H1 (cell line): ENCODE data around the gene OR51B5. TPM values are rescaled to one million over a fixed set of nuclear protein-coding genes. Genes with fewer than 3 reads are reported as not detected.

Experiments used
- CTCF ChIA-PET: fragments of 300-600 bp; sonication (Branson Sonifier 250); formaldehyde crosslinking; loops from one replicate; lab custom pipeline; 2021; ENCODE audit not compliant: partially characterized antibody; lab: Charles Lee
- POLR2A ChIA-PET: fragments of 300-600 bp; sonication (Branson Sonifier 250); formaldehyde crosslinking; loops from one replicate; lab custom pipeline; 2021; ENCODE audit warnings: inconsistent platforms; ENCODE audit not compliant: partially characterized antibody; lab: Charles Lee
- DNase-seq, 2 experiments: peaks; one replicate each; pipeline versions ENCODE4 v3.0.0 to v3.0.0-alpha.2; 2010 to 2022; ENCODE audit warnings: low spot score in 2 of 2, low read depth in 1 of 2, mixed read lengths in 1 of 2
- FAIRE-seq: peaks from 2 replicates; lab custom pipeline; 2011; peaks lifted over from hg19 to GRCh38; lab: Jason Lieb, UNC
- H2AFZ ChIP-seq: 2 replicates; pipeline ENCODE4 v1.8.1; 2012; ENCODE audit warnings: low read length, inconsistent platforms
- H2AK5ac ChIP-seq: 2 replicates; pipeline ENCODE4 v1.6.1; 2013; ENCODE audit warnings: low read depth, low read length
- H2BK120ac ChIP-seq: replicated peaks from 2 replicates; pipeline ENCODE3; 2013; ENCODE audit warnings: low read depth, low read length, inconsistent platforms
- H2BK12ac ChIP-seq: 2 replicates; pipeline ENCODE4 v1.6.1; 2013; ENCODE audit warnings: low read depth, low read length
- H2BK15ac ChIP-seq: 2 replicates; pipeline ENCODE4 v1.6.1; 2013; ENCODE audit warnings: low read length
- H2BK20ac ChIP-seq: 2 replicates; pipeline ENCODE4 v1.6.1; 2013; ENCODE audit warnings: low read length
- H2BK5ac ChIP-seq: 2 replicates; pipeline ENCODE4 v1.6.1; 2013; ENCODE audit warnings: low read depth, low read length
- H3K14ac ChIP-seq: 2 replicates; pipeline ENCODE4 v1.6.1; 2013; ENCODE audit warnings: inconsistent platforms; ENCODE audit not compliant: insufficient read length
- H3K18ac ChIP-seq: 2 replicates; pipeline ENCODE4 v1.6.1; 2013; ENCODE audit warnings: low read length; ENCODE audit errors: extremely low read depth
- H3K23ac ChIP-seq: 2 replicates; pipeline ENCODE4 v1.6.1; 2013; ENCODE audit warnings: inconsistent platforms; ENCODE audit not compliant: insufficient read length
- H3K23me2 ChIP-seq: 2 replicates; pipeline ENCODE4 v1.6.1; 2013; ENCODE audit warnings: low read depth, low read length
- H3K27ac ChIP-seq: 2 replicates; pipeline ENCODE4 v1.6.1; 2011; ENCODE audit warnings: low read depth, low read length, inconsistent platforms
- H3K27me3 ChIP-seq, 4 experiments: replicated peaks in 1 of 4; 1 replicate in 1 of 4; 2 replicates in 3 of 4; pipeline versions ENCODE4 v1.6.1 to v1.8.1; 2011 to 2013; ENCODE audit warnings: low read length in 3 of 4, mild to moderate bottlenecking in 3 of 4, inconsistent platforms in 2 of 4, mixed read lengths in 2 of 4, moderate library complexity in 1 of 4; ENCODE audit not compliant: control insufficient read depth in 3 of 4, insufficient read depth in 3 of 4; ENCODE audit errors: extremely low read depth in 1 of 4
- H3K36me3 ChIP-seq, 4 experiments: 2 replicates each; pipeline versions ENCODE4 v1.6.1 to v1.8.1; 2011 to 2013; ENCODE audit warnings: mild to moderate bottlenecking in 4 of 4, low read length in 3 of 4, moderate library complexity in 2 of 4, control low read depth in 1 of 4, inconsistent platforms in 1 of 4; ENCODE audit not compliant: insufficient read depth in 4 of 4, control insufficient read depth in 2 of 4
- H3K4ac ChIP-seq: replicated peaks from 2 replicates; pipeline ENCODE3; 2013; ENCODE audit warnings: low read length, low read depth, mixed read lengths, inconsistent platforms; ENCODE audit not compliant: insufficient read length
- H3K4me1 ChIP-seq, 4 experiments: replicated peaks in 1 of 4; 1 replicate in 1 of 4; 2 replicates in 3 of 4; pipeline versions ENCODE4 v1.6.1 to v1.8.1; 2011 to 2013; ENCODE audit warnings: low read length in 3 of 4, inconsistent platforms in 2 of 4, mixed read lengths in 1 of 4; ENCODE audit not compliant: insufficient read depth in 4 of 4, control insufficient read depth in 3 of 4
- H3K4me2 ChIP-seq, 2 experiments: 2 replicates each; pipeline versions ENCODE4 v1.6.1 to v1.8.1; 2011 to 2013; ENCODE audit warnings: low read depth in 2 of 2, low read length in 2 of 2, control low read depth in 1 of 2, inconsistent platforms in 1 of 2, mild to moderate bottlenecking in 1 of 2; ENCODE audit not compliant: insufficient read depth in 1 of 2
- H3K4me3 ChIP-seq, 4 experiments: fragments of 200-600, 300-600 bp in 1 of 4; sonication (generic), shearing (Covaris generic), sonication (Bioruptor Twin) in 1 of 4; 2 replicates each; pipeline versions ENCODE4 v1.5.1 to v1.8.1; 2011 to 2016; ENCODE audit warnings: low read length in 4 of 4, low read depth in 3 of 4, control low read depth in 2 of 4, inconsistent platforms in 2 of 4, mild to moderate bottlenecking in 2 of 4, mixed read lengths in 1 of 4, moderate library complexity in 1 of 4; ENCODE audit not compliant: insufficient read depth in 2 of 4; ENCODE audit errors: extremely low read depth in 1 of 4
- H3K56ac ChIP-seq: replicated peaks from 2 replicates; pipeline ENCODE3; 2013; ENCODE audit warnings: low read depth, mild to moderate bottlenecking, mixed read lengths, low read length, inconsistent platforms; ENCODE audit not compliant: insufficient read length
- H3K79me1 ChIP-seq: 2 replicates; pipeline ENCODE4 v1.6.1; 2013; ENCODE audit warnings: low read depth, low read length, control low read depth
- H3K79me2 ChIP-seq, 2 experiments: 2 replicates each; pipeline versions ENCODE4 v1.6.1 to v1.8.1; 2012 to 2013; ENCODE audit warnings: low read length in 2 of 2, mild to moderate bottlenecking in 2 of 2, inconsistent platforms in 1 of 2; ENCODE audit not compliant: insufficient read depth in 2 of 2, control insufficient read depth in 1 of 2
- H3K9ac ChIP-seq, 4 experiments: replicated peaks in 1 of 4; 1 replicate in 1 of 4; 2 replicates in 3 of 4; pipeline versions ENCODE4 v1.6.1 to v1.8.1; 2011 to 2013; ENCODE audit warnings: low read depth in 3 of 4, low read length in 3 of 4, control low read depth in 2 of 4, mild to moderate bottlenecking in 2 of 4, moderate library complexity in 2 of 4, inconsistent platforms in 1 of 4; ENCODE audit errors: extremely low read depth in 1 of 4
- H3K9me3 ChIP-seq, 2 experiments: 2 replicates each; pipeline versions ENCODE4 v1.6.1 to v1.8.1; 2012 to 2013; ENCODE audit warnings: mild to moderate bottlenecking in 2 of 2, moderate library complexity in 2 of 2, control low read depth in 1 of 2, inconsistent platforms in 1 of 2, low read depth in 1 of 2, low read length in 1 of 2, mixed read lengths in 1 of 2; ENCODE audit not compliant: insufficient read depth in 2 of 2
- H4K20me1 ChIP-seq, 2 experiments: replicated peaks in 1 of 2; 2 replicates each; pipeline versions ENCODE3 to v1.8.1; 2011 to 2013; ENCODE audit warnings: inconsistent platforms in 2 of 2, low read length in 2 of 2, mild to moderate bottlenecking in 1 of 2; ENCODE audit not compliant: insufficient read depth in 2 of 2, control insufficient read depth in 1 of 2
- H4K5ac ChIP-seq: 2 replicates; pipeline ENCODE4 v1.6.1; 2013; ENCODE audit warnings: low read length, low read depth, mixed read lengths, inconsistent platforms; ENCODE audit not compliant: insufficient read length
- H4K8ac ChIP-seq: 2 replicates; pipeline ENCODE4 v1.8.0; 2013; ENCODE audit warnings: mild to moderate bottlenecking, moderate library complexity, low read length, inconsistent platforms; ENCODE audit not compliant: insufficient read depth; ENCODE audit errors: extremely low read depth
- H4K91ac ChIP-seq: replicated peaks from 2 replicates; pipeline ENCODE3; 2013; ENCODE audit warnings: low read length, mixed read lengths, inconsistent platforms; ENCODE audit not compliant: insufficient read length
- RFX5 ChIP-seq: IDR thresholded peaks from 2 replicates; pipeline ENCODE4 v1.6.1; 2011; ENCODE audit warnings: low read depth, low read length, improper control_type of control experiment, borderline replicate concordance
- SIRT6 ChIP-seq: IDR thresholded peaks from one replicate; pipeline ENCODE4 v1.7.1; 2012; ENCODE audit warnings: low read length, inconsistent platforms
- SP4 ChIP-seq: IDR thresholded peaks from 2 replicates; pipeline ENCODE4 v1.6.1; 2012; ENCODE audit warnings: low read length, inconsistent platforms
- TAF7 ChIP-seq: optimal IDR thresholded peaks from 2 replicates; pipeline ENCODE3; 2011; ENCODE audit warnings: low read depth, mild to moderate bottlenecking, inconsistent platforms, low read length, moderate library complexity, borderline replicate concordance
- WGBS, 2 experiments: shearing (Covaris generic) in 1 of 2; methylation state at CpG; one replicate each; pipeline versions ENCODE4 v1.1.6 to v1.1.7; 2013 to 2015; ENCODE audit warnings: low lambda C conversion rate in 2 of 2, mixed read lengths in 2 of 2, inconsistent platforms in 1 of 2, low coverage in 1 of 2, missing lambda C conversion rate in 1 of 2; ENCODE audit not compliant: insufficient replicate concordance in 2 of 2, insufficient coverage in 1 of 2, insufficient read length in 1 of 2; ENCODE audit errors: extremely low coverage in 1 of 2, missing lambda C conversion rate in 1 of 2; 5-methylcytosine and 5-hydroxymethylcytosine counted together
- polyA plus RNA-seq, 7 experiments: library from polyadenylated mRNA; depleted of rRNA in 3 of 7; stranded (reverse) in 5 of 7; unstranded in 2 of 7; fragments of >200 nt in 5 of 7; fragments of 200-250 nt in 2 of 7; gene quantifications; 1 replicate in 5 of 7; 2 replicates in 1 of 7; 4 replicates in 1 of 7; pipeline versions ENCODE4 v1.2.1 to v1.2.3, GENCODE V29; 2011 to 2013; ENCODE audit warnings: missing spikeins in 2 of 7, mixed read lengths in 2 of 7
- total RNA-seq: library from RNA; stranded (reverse); fragmentation: NEBNext Ultra II Directional; extraction: Animal tissue kit (Norgen Biotek cat#: 25700); gene quantifications from 2 replicates; pipeline ENCODE4 v1.2.1, GENCODE V29; 2021

OR51B5 gene
- total and polyA plus RNA-seq, 2 of the 8 experiments (the other 6 are each of a cell fraction or from before 2014, with no cell fraction given): not detected

- Histone ChIP-seq H4K8ac (no peak overlapping the region), H3K56ac (no peak overlapping the region), H2AFZ (no peak overlapping the region), H4K20me1 (no peaks in the 10 kb centered on the region), H3K4me1 (no peaks in the 10 kb centered on the region), H2AK5ac (no peak overlapping the region), H3K4me3 (no peak overlapping the region), H2BK120ac (no peak overlapping the region), H2BK12ac (no peak overlapping the region), H3K9ac (no peak overlapping the region), H3K36me3 (no peaks in the 10 kb centered on the region), H3K23me2 (no peaks in the 10 kb centered on the region), H3K9me3 (peaks cover 4 to 7% of the 10 kb centered on the region in 2 experiments; a peak in 2 of 4 replicates), H3K79me2 (no peaks in the 10 kb centered on the region), H4K5ac (no peak overlapping the region), H2BK5ac (no peak overlapping the region), H3K14ac (no peak overlapping the region), H3K4me2 (no peak overlapping the region), H2BK20ac (no peak overlapping the region), H3K27ac (no peak overlapping the region), H3K23ac (no peak overlapping the region), H4K91ac (no peak overlapping the region), H3K18ac (no peak overlapping the region), H3K27me3 (no peaks in the 10 kb centered on the region), H3K79me1 (no peaks in the 10 kb centered on the region), H3K4ac (no peak overlapping the region), H2BK15ac (no peak overlapping the region)
- no peak for DNase-seq
- 52% methylated on average over 3 of the region's 3 CpGs; no CpG with 5 or more reads in 1 of the 2 experiments for WGBS, 2 experiments
- CTCF ChIA-PET: interaction anchor here (0.6 kb wide), 1 partner anchor 869 kb away, joined by 4 read pairs; no protein-coding TSS in a partner anchor
- no peak for FAIRE-seq
- no peak for TF ChIP-seq SIRT6
- TF ChIP-seq TAF7: no peak
- no peak for TF ChIP-seq RFX5
- TF ChIP-seq SP4: no peak
- POLR2A ChIA-PET: no interaction called here
These were observed 25.2 kb upstream of the OR51B5 start for GRCh38 chr11:5368502-5369043.
